Caco-2 (cell line): ENCODE measurements around the gene TMEM178A. TPM values are rescaled to one million over a fixed set of nuclear protein-coding genes. Genes with fewer than 3 reads are reported as not detected.

Experiments used
- BruUV-seq: library from RNA; stranded (reverse); fragments of 400-500 nt; replicated peaks from 2 replicates; lab custom pipeline; 2021; lab: Mats Ljungman, UMichigan
- CTCF ChIA-PET: fragments of 300-600 bp; sonication (Branson Sonifier 250); formaldehyde crosslinking; loops from one replicate; lab custom pipeline; 2022; ENCODE audit warnings: antibody characterized with exemption; lab: Charles Lee
- POLR2A ChIA-PET: fragments of 300-600 bp; sonication (Branson Sonifier 250); formaldehyde crosslinking; loops from one replicate; lab custom pipeline; 2022; ENCODE audit warnings: antibody characterized with exemption; lab: Charles Lee
- DNase-seq, 2 experiments: peaks; one replicate each; pipeline versions ENCODE4 v3.0.0 to v3.0.0-alpha.2; 2020 to 2022
- H3K27me3 ChIP-seq: replicated peaks from 2 replicates; pipeline ENCODE4 v1.6.0; 2011; ENCODE audit warnings: low read length; ENCODE audit not compliant: control insufficient read depth, insufficient read depth
- H3K36me3 ChIP-seq: 2 replicates; pipeline ENCODE4 v1.5.1; 2011; ENCODE audit warnings: low read length; ENCODE audit not compliant: control insufficient read depth, insufficient read depth
- H3K4me1 ChIP-seq: fragments of 250-450 bp; sonication (Bioruptor Pico); 2 replicates; pipeline ENCODE4 v1.5.1; 2020; ENCODE audit warnings: mild to moderate bottlenecking
- H3K4me3 ChIP-seq: 2 replicates; pipeline ENCODE4 v1.5.1; 2011; ENCODE audit warnings: low read depth, mild to moderate bottlenecking, control low read depth, low read length
- H3K9me3 ChIP-seq: fragments of 250-450 bp; sonication (Bioruptor Pico); 2 replicates; pipeline ENCODE4 v1.5.1; 2020; ENCODE audit warnings: mild to moderate bottlenecking, moderate library complexity
- H3K27ac Mint-ChIP-seq: one replicate; pipeline ENCODE4 v1.8.0; 2022; ENCODE audit warnings: mixed read lengths; ENCODE audit not compliant: unreplicated experiment
- H3K27me3 Mint-ChIP-seq: one replicate; pipeline ENCODE4 v1.8.0; 2022; ENCODE audit warnings: mixed read lengths; ENCODE audit not compliant: insufficient read depth, unreplicated experiment
- H3K36me3 Mint-ChIP-seq: one replicate; pipeline ENCODE4 v1.8.0; 2022; ENCODE audit warnings: mild to moderate bottlenecking, mixed read lengths; ENCODE audit not compliant: insufficient read depth, unreplicated experiment
- H3K4me1 Mint-ChIP-seq: one replicate; pipeline ENCODE4 v1.8.0; 2022; ENCODE audit warnings: low read depth, mixed read lengths; ENCODE audit not compliant: unreplicated experiment
- H3K4me3 Mint-ChIP-seq: one replicate; pipeline ENCODE4 v1.8.0; 2022; ENCODE audit warnings: mild to moderate bottlenecking, moderate library complexity, mixed read lengths; ENCODE audit not compliant: unreplicated experiment
- H3K9me3 Mint-ChIP-seq: one replicate; pipeline ENCODE4 v1.8.0; 2022; ENCODE audit warnings: mixed read lengths; ENCODE audit not compliant: unreplicated experiment
- CTCF ChIP-seq, 2 experiments: fragments of 200-600 bp in 1 of 2; IDR thresholded peaks; 1 replicate in 1 of 2; 2 replicates in 1 of 2; pipeline versions ENCODE4 v1.5.1 to v1.8.0; 2011 to 2022; ENCODE audit warnings: antibody characterized with exemption in 1 of 2, control low read depth in 1 of 2, inconsistent platforms in 1 of 2, low read depth in 1 of 2, low read length in 1 of 2, mild to moderate bottlenecking in 1 of 2, moderate library complexity in 1 of 2; ENCODE audit not compliant: insufficient read depth in 1 of 2, severe bottlenecking in 1 of 2, unreplicated experiment in 1 of 2
- intact Hi-C: fragments of 100-400 bp; cut with micrococcal nuclease; formaldehyde crosslinking; loops from one replicate; pipeline ENCODE4 v1.10.0; 2022; ENCODE audit not compliant: unreplicated experiment
- total RNA-seq: library from RNA; stranded (reverse); gene quantifications from 2 replicates; pipeline ENCODE4 v1.2.3, GENCODE V29; 2022

Gene TMEM178A
- total RNA-seq, 1 experiment from 2014 or later, result 0.29 TPM

- no peak overlapping the region for H3K4me3 Mint-ChIP-seq
- intact Hi-C loops, result no loop called here
- POLR2A ChIA-PET, result no interaction called here
- Histone ChIP-seq H3K27me3 (no peaks in the 10 kb centered on the region), H3K36me3 (no peaks in the 10 kb centered on the region), H3K4me1 (no peaks in the 10 kb centered on the region), H3K9me3 (no peaks in the 10 kb centered on the region; the same call in 1 of the 2 replicates), H3K4me3 (no peak overlapping the region)
- no peaks in the 10 kb centered on the region for H3K36me3 Mint-ChIP-seq
- BruUV-seq, result no TSS peak
- H3K4me1 Mint-ChIP-seq, result no peaks in the 10 kb centered on the region
- no peaks in the 10 kb centered on the region for H3K9me3 Mint-ChIP-seq
- H3K27me3 Mint-ChIP-seq, result peaks cover 10% of the 10 kb centered on the region
- no peak for TF ChIP-seq CTCF (IDR thresholded peaks at IDR 0.05; ENCODE audit: insufficient read depth in 1 of 2, low read depth in 1 of 2, low read length in 1 of 2, severe bottlenecking in 1 of 2, unreplicated experiment in 1 of 2)
- CTCF ChIA-PET, result no interaction called here
- H3K27ac Mint-ChIP-seq, result no peak overlapping the region
- DNase-seq, result no peak
Measured at GRCh38 chr2:39664888-39665591, 677 bp upstream of the TMEM178A start.

GRCh38 chr2:39666491-39667101, 879 bp downstream of the TMEM178A start:
- H3K36me3 ChIP-seq, result no peaks in the 10 kb centered on the region
- no peak for DNase-seq
- no peak overlapping the region for H3K4me3 ChIP-seq
- ChIA-PET POLR2A (no interaction called here), CTCF (no interaction called here)
- no peak overlapping the region for H3K27ac Mint-ChIP-seq
- no peaks in the 10 kb centered on the region for H3K36me3 Mint-ChIP-seq
- no peaks in the 10 kb centered on the region for H3K27me3 ChIP-seq
- TF ChIP-seq CTCF (IDR thresholded peaks at IDR 0.05; ENCODE audit: insufficient read depth in 1 of 2, low read depth in 1 of 2, low read length in 1 of 2, severe bottlenecking in 1 of 2, unreplicated experiment in 1 of 2), result no peak
- no peaks in the 10 kb centered on the region for H3K4me1 Mint-ChIP-seq
- H3K9me3 Mint-ChIP-seq, result no peaks in the 10 kb centered on the region
- H3K4me3 Mint-ChIP-seq, result no peak overlapping the region
- no peaks in the 10 kb centered on the region; the same call in 1 of the 2 replicates for H3K9me3 ChIP-seq
- intact Hi-C loops, result no loop called here
- H3K27me3 Mint-ChIP-seq, result peaks cover 14% of the 10 kb centered on the region
- no TSS peak for BruUV-seq
- H3K4me1 ChIP-seq, result no peaks in the 10 kb centered on the region

GRCh38 chr2:39667104-39667885, 1.6 kb downstream of the TMEM178A start:
- ChIA-PET POLR2A (no interaction called here), CTCF (no interaction called here)
- Mint-ChIP-seq H3K27ac (no peak overlapping the region), H3K9me3 (no peaks in the 10 kb centered on the region), H3K36me3 (no peaks in the 10 kb centered on the region), H3K4me3 (no peak overlapping the region), H3K4me1 (no peaks in the 10 kb centered on the region), H3K27me3 (peaks cover 17% of the 10 kb centered on the region)
- BruUV-seq, result no TSS peak
- no peak for DNase-seq
- intact Hi-C loops, result no loop called here
- no peak for TF ChIP-seq CTCF (IDR thresholded peaks at IDR 0.05; ENCODE audit: insufficient read depth in 1 of 2, low read depth in 1 of 2, low read length in 1 of 2, severe bottlenecking in 1 of 2, unreplicated experiment in 1 of 2)
- no peaks in the 10 kb centered on the region for H3K36me3 ChIP-seq
- H3K9me3 ChIP-seq, result no peaks in the 10 kb centered on the region; the same call in 1 of the 2 replicates
- no peaks in the 10 kb centered on the region for H3K27me3 ChIP-seq
- no peak overlapping the region for H3K4me3 ChIP-seq
- no peaks in the 10 kb centered on the region for H3K4me1 ChIP-seq
